ENCODE measurements around the gene TMEM9.

DNA sequence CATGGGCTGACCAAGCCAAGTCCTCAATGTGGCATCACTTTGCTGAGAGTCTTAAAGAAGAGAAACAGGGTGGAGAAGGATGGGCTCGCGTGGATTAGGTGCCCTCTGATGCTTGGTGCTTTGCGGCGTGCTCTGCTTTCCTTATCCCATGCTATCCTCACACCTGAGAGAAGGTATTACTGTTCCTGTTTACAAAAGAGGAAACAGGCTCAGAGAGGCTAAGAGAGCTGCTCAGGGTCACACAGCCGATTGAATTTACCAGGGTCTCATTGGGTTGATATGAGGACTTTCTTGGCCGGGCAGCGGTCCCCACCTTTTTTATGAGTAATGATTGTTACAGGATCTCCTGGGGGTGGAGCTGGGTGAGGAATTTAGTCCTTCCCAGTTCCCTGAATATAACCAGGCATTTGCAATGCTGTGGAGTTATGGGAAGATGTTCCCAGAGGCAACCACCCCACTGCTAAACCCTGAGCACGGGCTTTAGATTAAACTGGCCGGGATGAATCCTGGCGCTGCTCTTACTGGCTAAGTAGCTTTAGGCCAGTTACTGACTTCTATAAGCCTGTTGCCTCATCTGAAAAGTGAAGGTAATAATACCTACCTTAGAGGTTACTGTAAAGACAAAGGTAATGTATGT, 31.8 kb downstream of the TMEM9 start:
- no peak for TF ChIP-seq POLR2A (IDR thresholded peaks at IDR 0.05)
- TF ChIP-seq, protein P1, sequence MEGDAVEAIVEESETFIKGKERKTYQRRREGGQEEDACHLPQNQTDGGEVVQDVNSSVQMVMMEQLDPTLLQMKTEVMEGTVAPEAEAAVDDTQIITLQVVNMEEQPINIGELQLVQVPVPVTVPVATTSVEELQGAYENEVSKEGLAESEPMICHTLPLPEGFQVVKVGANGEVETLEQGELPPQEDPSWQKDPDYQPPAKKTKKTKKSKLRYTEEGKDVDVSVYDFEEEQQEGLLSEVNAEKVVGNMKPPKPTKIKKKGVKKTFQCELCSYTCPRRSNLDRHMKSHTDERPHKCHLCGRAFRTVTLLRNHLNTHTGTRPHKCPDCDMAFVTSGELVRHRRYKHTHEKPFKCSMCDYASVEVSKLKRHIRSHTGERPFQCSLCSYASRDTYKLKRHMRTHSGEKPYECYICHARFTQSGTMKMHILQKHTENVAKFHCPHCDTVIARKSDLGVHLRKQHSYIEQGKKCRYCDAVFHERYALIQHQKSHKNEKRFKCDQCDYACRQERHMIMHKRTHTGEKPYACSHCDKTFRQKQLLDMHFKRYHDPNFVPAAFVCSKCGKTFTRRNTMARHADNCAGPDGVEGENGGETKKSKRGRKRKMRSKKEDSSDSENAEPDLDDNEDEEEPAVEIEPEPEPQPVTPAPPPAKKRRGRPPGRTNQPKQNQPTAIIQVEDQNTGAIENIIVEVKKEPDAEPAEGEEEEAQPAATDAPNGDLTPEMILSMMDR (IDR thresholded peaks at IDR 0.05): no peak
